ENCODE results near the gene WDR64. TPM values are rescaled to one million over a fixed set of nuclear protein-coding genes. Genes with fewer than 3 reads are reported as not detected.
"Not testable (repeated sequence)": the region's sequence is repeated elsewhere in the genome, so short reads cannot be mapped to it uniquely, and the experiment has no call there.

WDR64 gene
- total RNA-seq, 1 donor from 2014 or later = not detected

DNA sequence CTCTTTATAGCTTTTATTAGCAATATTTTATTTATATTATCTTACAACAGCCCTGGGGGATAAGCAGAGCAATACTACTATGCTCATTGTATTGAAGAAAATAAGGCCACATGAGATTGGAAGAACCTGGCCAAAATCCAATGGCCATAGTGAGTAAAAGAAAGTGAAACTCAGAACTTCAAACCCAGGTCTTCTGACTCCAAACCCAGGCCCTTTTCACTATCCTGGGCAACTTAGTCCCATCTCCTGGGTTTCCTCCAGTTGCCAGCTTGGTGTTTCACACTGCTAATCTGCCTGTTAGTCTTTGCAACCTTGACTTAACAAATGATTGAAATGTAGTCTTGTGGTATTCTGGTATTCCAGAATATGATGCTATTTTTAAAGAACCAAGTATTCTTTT is 173.5 kb downstream of the WDR64 start:
- no peak for DNase-seq (ENCODE audit: low spot score in 2 of 2)
- FAIRE-seq = no peak

DNA sequence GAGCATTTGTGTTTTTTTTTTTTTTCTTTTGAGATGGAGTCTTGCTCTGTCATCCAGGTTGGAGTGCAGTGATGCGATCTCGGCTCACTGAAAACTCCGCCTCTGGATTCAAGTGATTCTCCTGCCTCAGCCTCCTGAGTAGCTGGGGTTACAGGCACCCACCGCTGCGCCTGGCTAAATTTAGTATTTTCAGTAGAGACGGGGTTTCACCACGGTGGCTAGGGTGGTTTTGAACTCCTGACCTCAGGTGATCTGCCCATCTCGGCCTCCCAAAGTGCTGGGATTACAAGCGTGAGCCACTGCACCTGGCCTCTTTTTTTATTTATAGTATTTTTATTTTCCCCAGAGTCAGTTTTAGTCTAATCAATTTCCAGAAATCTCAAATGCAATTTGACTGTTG is 174.5 kb downstream of the WDR64 start:
- not testable (repeated sequence) for FAIRE-seq

DNA sequence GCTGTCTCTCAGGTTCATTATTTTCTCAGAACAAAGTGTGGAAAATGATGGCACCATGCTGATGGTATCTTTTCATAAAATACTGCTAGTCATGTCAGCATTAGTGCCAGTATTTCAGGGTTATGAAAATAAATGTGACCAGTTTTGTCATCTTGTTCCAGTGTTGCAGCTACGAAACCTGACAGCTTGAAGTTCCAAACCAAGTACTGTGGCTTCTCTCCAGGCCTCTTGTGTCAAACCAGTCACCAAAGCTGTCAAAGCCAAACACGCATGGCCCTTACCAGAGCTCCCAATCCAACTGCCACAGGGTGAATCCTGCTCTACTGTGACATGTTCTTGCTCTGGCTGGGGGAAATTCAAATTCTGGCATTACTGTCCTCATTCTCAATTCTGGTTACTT is 175.2 kb downstream of the WDR64 start:
- FAIRE-seq (no peak), DNase-seq (ENCODE audit: low spot score in 2 of 2) (no peak)

More for the DNA sequence above, 174.5 kb downstream of the WDR64 start:
- DNase-seq (ENCODE audit: low spot score in 2 of 2) = not testable (repeated sequence)

DNA sequence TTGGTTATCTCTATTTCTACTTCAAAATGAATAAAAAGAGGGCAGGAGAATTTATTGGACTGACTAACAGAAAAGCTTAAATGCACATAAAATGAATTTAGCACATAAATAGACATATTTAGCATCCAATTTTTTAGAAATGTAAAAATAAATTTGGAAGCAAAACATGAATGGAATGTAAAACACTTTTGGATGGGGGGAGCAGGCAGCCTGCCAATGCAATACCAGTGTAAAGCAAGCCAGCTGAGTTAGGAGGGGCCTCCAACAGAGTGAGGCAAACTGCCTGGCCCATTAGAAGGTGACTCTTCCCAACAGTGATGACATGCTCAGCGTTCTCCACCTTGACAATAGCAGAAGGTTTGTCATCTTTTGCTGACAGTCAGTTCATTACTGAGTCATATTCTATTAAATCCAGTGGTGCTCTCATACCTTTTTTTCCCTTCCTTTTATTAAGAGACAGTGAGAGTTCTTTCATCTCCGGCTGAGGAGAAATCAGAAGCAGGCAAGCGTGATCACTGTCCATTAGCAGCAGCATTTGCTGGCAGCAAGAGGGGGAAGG is 176.5 kb downstream of the WDR64 start:
- FAIRE-seq (no peak), DNase-seq (ENCODE audit: low spot score in 2 of 2) (no peak)

- FAIRE-seq (peak; percentile 76), DNase-seq (ENCODE audit: low spot score in 2 of 2) (no peak)
Observed at GRCh38 chr1:241829468-241829867, 177.4 kb downstream of the WDR64 start.

- no peak for DNase-seq (ENCODE audit: low spot score in 2 of 2)
- FAIRE-seq = peak; percentile 87
Observed at GRCh38 chr1:241834733-241835377, 182.8 kb downstream of the WDR64 start.

DNA sequence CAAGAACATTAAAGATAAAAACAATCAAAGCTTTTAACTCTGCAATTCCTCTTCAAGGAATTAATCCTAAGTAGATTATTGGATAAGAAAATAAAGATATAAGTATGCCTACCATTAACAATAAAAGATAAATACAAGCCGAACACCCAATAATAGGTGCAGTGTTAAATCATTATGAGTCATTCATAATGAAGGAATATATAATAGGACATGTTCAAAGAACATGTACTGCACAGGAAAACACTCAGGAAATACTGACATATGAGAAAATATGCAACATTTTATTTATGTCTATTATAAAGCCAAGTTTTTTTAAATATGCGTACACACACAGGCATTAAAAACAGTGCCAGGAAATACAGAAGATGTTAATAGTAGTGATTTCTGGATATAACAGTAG is 184.9 kb downstream of the WDR64 start:
- FAIRE-seq = no peak

DNA sequence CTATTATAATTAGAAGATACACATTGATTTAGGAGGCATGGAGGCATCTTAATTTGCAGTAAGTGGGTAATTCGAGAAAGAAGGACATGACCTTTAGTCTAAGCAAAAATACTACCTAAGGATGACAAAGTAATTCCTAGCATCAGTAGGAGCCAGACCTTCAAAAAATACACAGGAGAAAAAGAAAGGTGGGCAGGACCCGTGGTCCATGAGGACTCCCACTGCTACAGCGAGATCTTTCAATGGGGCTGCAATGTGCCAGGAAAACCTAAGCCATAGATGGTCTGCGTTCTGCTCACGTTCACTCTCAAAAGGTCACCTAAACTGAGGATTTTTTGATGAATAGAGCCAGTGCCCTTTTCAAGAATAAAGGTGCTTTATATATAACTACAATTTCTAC is 185.3 kb downstream of the WDR64 start:
- DNase-seq (ENCODE audit: low spot score in 2 of 2) = no peak
- FAIRE-seq = no peak

More for the DNA sequence above, 184.9 kb downstream of the WDR64 start:
- DNase-seq (ENCODE audit: low spot score in 2 of 2) = no peak

DNA sequence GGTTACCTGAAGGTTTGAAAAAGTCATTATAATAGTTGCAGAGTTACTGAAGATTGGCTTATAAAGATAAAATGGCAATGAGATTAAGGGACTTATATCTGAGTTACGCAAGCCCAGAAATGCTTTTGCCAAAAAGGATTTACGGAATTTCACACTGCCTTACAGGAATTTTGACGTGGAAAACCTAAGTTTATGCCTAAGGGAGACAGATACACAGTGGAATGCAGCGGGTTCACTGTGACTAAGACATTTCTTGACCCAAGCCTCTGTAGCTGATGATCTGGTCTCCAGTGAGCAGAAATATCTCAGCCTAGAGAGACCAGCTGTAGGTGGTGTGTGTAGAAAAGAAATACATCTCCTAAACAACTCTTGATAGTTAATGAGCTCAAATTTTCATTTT is 185.8 kb downstream of the WDR64 start:
- FAIRE-seq (no peak), DNase-seq (ENCODE audit: low spot score in 2 of 2) (no peak)

GRCh38 chr1:241838897-241839296 is 186.8 kb downstream of the WDR64 start:
- DNase-seq (ENCODE audit: low spot score in 2 of 2) (no peak), FAIRE-seq (no peak)

- DNase-seq (ENCODE audit: low spot score in 2 of 2) (no peak), FAIRE-seq (no peak)
Observed at GRCh38 chr1:241839369-241839979, 187.4 kb downstream of the WDR64 start.

DNA sequence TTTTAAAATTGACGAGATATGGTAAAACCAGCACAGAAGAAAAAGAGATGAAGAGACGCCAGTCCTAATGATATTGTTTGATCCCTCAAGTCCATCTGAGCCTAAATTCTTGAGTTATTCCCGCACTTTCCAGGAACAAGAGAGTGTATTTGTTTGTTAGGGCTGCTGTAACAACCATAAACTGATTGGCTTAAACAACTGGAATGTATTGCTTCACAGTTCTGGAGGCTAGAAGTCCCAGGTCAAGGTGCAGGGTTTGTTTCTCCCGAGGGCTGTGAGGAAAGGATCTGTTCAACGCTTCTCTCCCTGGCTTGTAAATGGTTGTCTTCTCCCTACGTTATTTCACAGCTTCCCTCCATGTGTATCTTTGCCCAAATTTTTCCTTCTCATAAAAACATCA is 188.1 kb downstream of the WDR64 start:
- no peak for DNase-seq (ENCODE audit: low spot score in 2 of 2)
- no peak for FAIRE-seq

- no peak for DNase-seq (ENCODE audit: low spot score in 2 of 2)
- FAIRE-seq = no peak
Observed at GRCh38 chr1:241841691-241842090, 189.6 kb downstream of the WDR64 start.

DNA sequence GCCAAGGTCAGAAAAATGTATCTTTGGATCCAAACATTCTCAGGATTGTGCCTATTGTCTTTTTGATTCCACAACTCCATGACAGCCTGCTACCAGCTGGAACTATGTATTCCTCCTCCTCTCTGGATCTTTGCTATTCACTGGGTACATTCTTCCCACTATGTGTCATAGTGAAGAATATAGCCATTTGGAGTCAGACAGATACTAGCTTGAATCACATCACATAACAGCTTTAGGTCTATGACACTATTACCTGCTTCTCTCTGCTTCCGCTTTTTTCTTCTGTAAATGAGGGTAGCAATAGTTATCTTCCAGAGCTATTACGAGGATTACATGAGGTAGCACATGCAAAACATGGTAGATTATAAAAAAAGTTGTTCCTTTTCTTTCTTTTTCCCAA is 190.5 kb downstream of the WDR64 start:
- DNase-seq (ENCODE audit: low spot score in 2 of 2) (no peak), FAIRE-seq (no peak)

DNA sequence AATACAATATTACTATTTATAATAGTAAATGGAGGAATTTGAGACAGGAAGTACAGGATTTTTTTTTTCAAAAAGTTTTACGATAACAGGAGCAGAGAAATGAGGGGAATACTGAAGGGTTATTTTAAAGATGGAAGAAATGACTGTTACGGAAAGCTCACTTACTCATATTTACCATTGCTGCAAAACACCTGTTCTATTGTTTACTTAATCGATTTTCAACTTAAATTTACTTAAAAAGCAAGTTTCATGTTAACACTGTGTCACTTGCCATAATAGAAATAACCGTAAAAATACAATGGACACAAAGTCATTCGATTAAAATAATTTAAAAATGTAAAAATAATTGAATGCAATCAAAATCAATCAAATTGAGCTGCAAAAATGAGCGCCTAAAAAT is 192.5 kb downstream of the WDR64 start:
- FAIRE-seq = no peak

DNA sequence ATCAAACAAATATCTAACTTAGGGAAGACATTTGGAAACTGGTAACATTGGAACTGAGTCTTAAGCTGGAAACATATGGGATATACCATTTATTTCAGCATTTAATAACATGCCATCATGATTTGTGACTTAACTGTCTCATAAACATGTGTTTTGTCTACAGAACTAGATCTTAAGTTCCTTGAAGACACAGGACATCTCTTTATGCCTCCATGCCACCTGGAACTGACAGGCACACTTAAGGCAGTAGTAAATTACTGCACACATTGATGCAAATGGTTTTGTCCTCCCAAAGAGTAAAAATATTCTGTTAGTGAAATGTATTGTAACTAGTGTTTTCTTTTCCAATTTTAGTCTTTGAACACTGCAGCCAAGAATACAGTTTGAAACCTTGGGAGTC is 194.3 kb downstream of the WDR64 start:
- FAIRE-seq (no peak), DNase-seq (ENCODE audit: low spot score in 2 of 2) (no peak)

More for the DNA sequence above, 192.5 kb downstream of the WDR64 start:
- no peak for DNase-seq (ENCODE audit: low spot score in 2 of 2)

DNA sequence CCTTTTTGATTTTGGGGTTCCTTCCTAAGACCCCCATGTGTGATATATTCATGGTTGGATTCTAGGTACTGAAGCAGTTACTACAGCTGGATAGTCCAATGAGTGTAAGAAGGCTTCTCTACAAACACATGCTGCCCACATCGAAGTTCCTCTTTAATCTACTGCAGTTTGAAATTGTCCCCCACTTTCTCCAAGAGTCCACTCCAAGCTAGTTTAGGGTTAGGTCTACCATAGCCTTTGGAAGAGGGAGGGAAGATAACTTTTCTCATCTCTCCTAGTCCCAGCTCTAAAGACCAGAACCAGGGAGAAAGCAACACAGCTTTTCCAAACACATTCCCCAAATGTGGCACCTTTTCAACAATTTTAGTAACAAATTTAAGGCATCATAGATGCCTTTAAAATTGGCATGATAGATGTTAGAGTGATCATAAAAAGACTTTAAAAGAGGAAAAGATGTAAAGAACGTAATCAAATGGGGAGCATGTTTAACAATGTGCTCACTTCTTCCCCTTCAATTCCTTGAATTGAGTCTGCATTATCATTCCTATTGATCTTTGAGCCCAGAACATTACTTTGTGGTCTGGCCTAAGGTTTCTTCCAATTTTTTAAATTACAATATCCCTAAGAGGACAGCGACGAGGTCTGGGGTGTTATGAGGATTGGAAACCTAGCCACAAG is 194.9 kb downstream of the WDR64 start:
- DNase-seq (ENCODE audit: low spot score in 2 of 2) (no peak), FAIRE-seq (no peak)

DNA sequence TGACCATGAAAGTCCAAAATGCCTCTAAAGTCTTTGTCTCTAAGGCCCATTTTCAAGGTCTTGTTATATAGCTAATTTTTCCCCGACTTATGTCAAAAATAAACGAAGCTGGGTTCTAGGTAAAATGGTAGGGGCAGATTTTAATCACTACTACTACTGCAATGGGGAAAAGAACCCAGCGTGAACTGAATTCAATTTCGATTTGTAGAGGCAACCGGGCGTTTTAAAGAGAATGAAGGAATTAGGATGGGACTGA is 195.4 kb downstream of the WDR64 start:
- FAIRE-seq = no peak
- no peak for DNase-seq (ENCODE audit: low spot score in 2 of 2)

DNA sequence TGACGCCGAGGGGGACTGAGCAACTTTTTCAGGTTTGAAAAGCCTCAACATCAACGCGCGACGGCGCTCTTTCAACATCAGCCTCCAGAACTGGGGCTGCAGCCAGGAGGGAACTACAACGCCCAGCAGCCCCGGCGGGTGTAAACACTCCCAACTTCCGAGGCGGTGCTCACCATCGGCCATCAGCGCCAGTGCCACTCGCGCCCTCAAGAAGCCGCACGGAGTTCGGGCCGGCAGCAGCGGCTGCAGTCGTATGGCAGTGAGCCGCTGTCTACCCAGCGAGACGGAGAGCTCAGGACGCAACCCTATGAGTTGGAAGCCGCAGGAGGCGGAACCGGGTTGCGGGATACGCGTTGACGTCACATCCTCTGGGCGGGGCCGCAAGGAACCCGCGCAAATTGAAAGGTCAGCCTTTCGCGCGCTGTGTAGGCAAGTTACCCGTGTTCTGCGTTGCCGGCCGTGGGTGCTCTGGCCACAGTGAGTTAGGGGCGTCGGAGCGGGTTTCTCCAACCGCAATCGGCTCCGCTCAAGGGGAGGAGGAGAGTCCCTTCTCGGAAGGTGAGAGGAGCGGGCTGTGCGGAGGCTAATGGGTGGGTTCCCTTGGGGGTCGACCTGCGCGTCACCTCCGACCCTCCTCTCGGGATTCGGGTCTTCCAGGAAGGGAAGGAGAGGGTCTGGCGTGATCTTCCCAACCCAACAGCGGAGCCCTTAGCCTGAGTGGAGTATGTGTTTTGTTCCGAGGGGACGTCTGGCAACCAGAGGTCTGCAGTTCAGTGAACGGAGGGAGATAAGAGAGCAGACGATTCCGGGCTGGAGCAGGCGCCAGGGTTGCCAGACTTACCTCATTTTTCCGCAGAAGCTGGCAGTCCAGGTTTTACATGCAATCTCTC is 196.0 kb downstream of the WDR64 start, which contains the start of gene EXO1:
Gene EXO1, plus strand, starts transcription at position 409 of the 890 bp plus-strand sequence. CDS start 2,222 bp downstream, outside the sequence.
- FAIRE-seq = no peak
- peak; percentile 80 to 88 for DNase-seq (ENCODE audit: low spot score in 2 of 2)

GRCh38 chr1:241848686-241849344 is 196.7 kb downstream of the WDR64 start:
- DNase-seq (ENCODE audit: low spot score in 2 of 2) = no peak
- no peak for FAIRE-seq

Measured in frontal cortex (tissue), 4 donors.